ENCODE measurements around the gene DCAF15. TPM values are rescaled to one million over a fixed set of nuclear protein-coding genes. Genes with fewer than 3 reads are reported as not detected.
A peak's percentile ranks its signal among the peaks of the same experiment; 100 is the strongest.

Gene DCAF15
- total RNA-seq, 1 donor from 2014 or later = 57.8 TPM

- H3K27me3 Mint-ChIP-seq (ENCODE audit: insufficient read depth) = no peaks in the 10 kb centered on the region
- DNase-seq (ENCODE audit: low spot score) = no peak
- no peak overlapping the region for H3K27ac Mint-ChIP-seq
- intact Hi-C loops (cut with micrococcal nuclease) = no loop called here
- peaks cover 9% of the 10 kb centered on the region for H3K4me1 Mint-ChIP-seq (ENCODE audit: low read depth)
- no peak overlapping the region for H3K4me3 Mint-ChIP-seq
- peaks cover 8% of the 10 kb centered on the region for H3K36me3 Mint-ChIP-seq (ENCODE audit: low read depth)
- H3K9me3 Mint-ChIP-seq = no peaks in the 10 kb centered on the region
Observed at GRCh38 chr19:13978351-13979243, 26.3 kb downstream of the DCAF15 start.

GRCh38 chr19:13979244-13979615 is 26.9 kb downstream of the DCAF15 start:
- H3K27me3 Mint-ChIP-seq (ENCODE audit: insufficient read depth) = no peaks in the 10 kb centered on the region
- DNase-seq (ENCODE audit: low spot score) = no peak
- H3K4me1 Mint-ChIP-seq (ENCODE audit: low read depth) = peaks cover 9% of the 10 kb centered on the region
- H3K9me3 Mint-ChIP-seq = no peaks in the 10 kb centered on the region
- peaks cover 7% of the 10 kb centered on the region for H3K36me3 Mint-ChIP-seq (ENCODE audit: low read depth)
- intact Hi-C loops (cut with micrococcal nuclease) = no loop called here
- H3K4me3 Mint-ChIP-seq = no peak overlapping the region
- no peak overlapping the region for H3K27ac Mint-ChIP-seq

- H3K27ac Mint-ChIP-seq = no peak overlapping the region
Observed at GRCh38 chr19:13979686-13980085, 27.4 kb downstream of the DCAF15 start.

GRCh38 chr19:13980340-13980739 is 28.0 kb downstream of the DCAF15 start:
- no peak overlapping the region for H3K4me3 Mint-ChIP-seq
- no peak overlapping the region for H3K27ac Mint-ChIP-seq
- H3K27me3 Mint-ChIP-seq (ENCODE audit: insufficient read depth) = no peaks in the 10 kb centered on the region
- H3K4me1 Mint-ChIP-seq (ENCODE audit: low read depth) = peaks cover 12% of the 10 kb centered on the region
- H3K36me3 Mint-ChIP-seq (ENCODE audit: low read depth) = peaks cover 5% of the 10 kb centered on the region
- no peaks in the 10 kb centered on the region for H3K9me3 Mint-ChIP-seq
- DNase-seq (ENCODE audit: low spot score) = no peak
- intact Hi-C loops (cut with micrococcal nuclease) = no loop called here

More at GRCh38 chr19:13979686-13980085, 27.4 kb downstream of the DCAF15 start:
- peaks cover 5% of the 10 kb centered on the region for H3K36me3 Mint-ChIP-seq (ENCODE audit: low read depth)
- H3K4me3 Mint-ChIP-seq = no peak overlapping the region
- no peaks in the 10 kb centered on the region for H3K27me3 Mint-ChIP-seq (ENCODE audit: insufficient read depth)
- intact Hi-C loops (cut with micrococcal nuclease) = no loop called here
- no peak for DNase-seq (ENCODE audit: low spot score)
- peaks cover 9% of the 10 kb centered on the region for H3K4me1 Mint-ChIP-seq (ENCODE audit: low read depth)
- no peaks in the 10 kb centered on the region for H3K9me3 Mint-ChIP-seq

- Mint-ChIP-seq H3K4me3 (no peak overlapping the region), H3K27me3 (ENCODE audit: insufficient read depth) (no peaks in the 10 kb centered on the region), H3K4me1 (ENCODE audit: low read depth) (peaks cover 19% of the 10 kb centered on the region), H3K36me3 (ENCODE audit: low read depth) (peaks cover 5% of the 10 kb centered on the region), H3K9me3 (no peaks in the 10 kb centered on the region), H3K27ac (peak overlapping the region; percentile 29)
- intact Hi-C loops (cut with micrococcal nuclease) = no loop called here
- no peak for DNase-seq (ENCODE audit: low spot score)
Observed at GRCh38 chr19:13981021-13981420, 28.7 kb downstream of the DCAF15 start.

GRCh38 chr19:13981467-13981866 is 29.2 kb downstream of the DCAF15 start:
- peaks cover 23% of the 10 kb centered on the region for H3K4me1 Mint-ChIP-seq (ENCODE audit: low read depth)
- no peak for DNase-seq (ENCODE audit: low spot score)
- intact Hi-C loops (cut with micrococcal nuclease) = no loop called here
- H3K36me3 Mint-ChIP-seq (ENCODE audit: low read depth) = peaks cover 4% of the 10 kb centered on the region
- no peak overlapping the region for H3K4me3 Mint-ChIP-seq
- H3K9me3 Mint-ChIP-seq = no peaks in the 10 kb centered on the region
- H3K27me3 Mint-ChIP-seq (ENCODE audit: insufficient read depth) = no peaks in the 10 kb centered on the region
- H3K27ac Mint-ChIP-seq = peak overlapping the region; percentile 29

- Mint-ChIP-seq H3K4me3 (no peak overlapping the region), H3K36me3 (ENCODE audit: low read depth) (peaks cover 2% of the 10 kb centered on the region), H3K27ac (no peak overlapping the region), H3K27me3 (ENCODE audit: insufficient read depth) (no peaks in the 10 kb centered on the region), H3K4me1 (ENCODE audit: low read depth) (peaks cover 28% of the 10 kb centered on the region), H3K9me3 (no peaks in the 10 kb centered on the region)
- no peak for DNase-seq (ENCODE audit: low spot score)
- intact Hi-C loops (cut with micrococcal nuclease) = no loop called here
Observed at GRCh38 chr19:13981988-13982501, 29.7 kb downstream of the DCAF15 start.

- Mint-ChIP-seq H3K4me1 (ENCODE audit: low read depth) (peaks cover 32% of the 10 kb centered on the region), H3K27me3 (ENCODE audit: insufficient read depth) (no peaks in the 10 kb centered on the region), H3K36me3 (ENCODE audit: low read depth) (peaks cover 2% of the 10 kb centered on the region), H3K27ac (no peak overlapping the region), H3K4me3 (no peak overlapping the region), H3K9me3 (no peaks in the 10 kb centered on the region)
- no peak for DNase-seq (ENCODE audit: low spot score)
- intact Hi-C loops (cut with micrococcal nuclease) = no loop called here
Observed at GRCh38 chr19:13982773-13983172, 30.5 kb downstream of the DCAF15 start.

- H3K27me3 Mint-ChIP-seq (ENCODE audit: insufficient read depth) = no peaks in the 10 kb centered on the region
- no peaks in the 10 kb centered on the region for H3K9me3 Mint-ChIP-seq
- H3K27ac Mint-ChIP-seq = no peak overlapping the region
- no peak for DNase-seq (ENCODE audit: low spot score)
- intact Hi-C loops (cut with micrococcal nuclease) = no loop called here
- peaks cover 34% of the 10 kb centered on the region for H3K4me1 Mint-ChIP-seq (ENCODE audit: low read depth)
- H3K36me3 Mint-ChIP-seq (ENCODE audit: low read depth) = peaks cover 2% of the 10 kb centered on the region
- no peak overlapping the region for H3K4me3 Mint-ChIP-seq
Observed at GRCh38 chr19:13983213-13983889, 31.0 kb downstream of the DCAF15 start.

GRCh38 chr19:13984186-13984585 is 31.9 kb downstream of the DCAF15 start:
- peaks cover 42% of the 10 kb centered on the region for H3K4me1 Mint-ChIP-seq (ENCODE audit: low read depth)
- H3K27me3 Mint-ChIP-seq (ENCODE audit: insufficient read depth) = no peaks in the 10 kb centered on the region
- intact Hi-C loops (cut with micrococcal nuclease) = no loop called here
- H3K4me3 Mint-ChIP-seq = no peak overlapping the region
- DNase-seq (ENCODE audit: low spot score) = no peak
- H3K27ac Mint-ChIP-seq = no peak overlapping the region
- H3K9me3 Mint-ChIP-seq = no peaks in the 10 kb centered on the region
- H3K36me3 Mint-ChIP-seq (ENCODE audit: low read depth) = peaks cover 2% of the 10 kb centered on the region

GRCh38 chr19:13984875-13985741 is 32.8 kb downstream of the DCAF15 start:
- no peak overlapping the region for H3K4me3 Mint-ChIP-seq
- H3K36me3 Mint-ChIP-seq (ENCODE audit: low read depth) = peaks cover 2% of the 10 kb centered on the region
- H3K9me3 Mint-ChIP-seq = no peaks in the 10 kb centered on the region
- no peak for DNase-seq (ENCODE audit: low spot score)
- peaks cover 48% of the 10 kb centered on the region for H3K4me1 Mint-ChIP-seq (ENCODE audit: low read depth)
- intact Hi-C loops (cut with micrococcal nuclease) = no loop called here
- no peaks in the 10 kb centered on the region for H3K27me3 Mint-ChIP-seq (ENCODE audit: insufficient read depth)
- H3K27ac Mint-ChIP-seq = peak overlapping the region; percentile 88

- DNase-seq (ENCODE audit: low spot score) = no peak
Observed at GRCh38 chr19:13985771-13986347, 33.5 kb downstream of the DCAF15 start.

More at GRCh38 chr19:13985771-13986347, 33.5 kb downstream of the DCAF15 start:
- Mint-ChIP-seq H3K27me3 (ENCODE audit: insufficient read depth) (no peaks in the 10 kb centered on the region), H3K36me3 (ENCODE audit: low read depth) (peaks cover 4% of the 10 kb centered on the region), H3K4me1 (ENCODE audit: low read depth) (peaks cover 48% of the 10 kb centered on the region), H3K4me3 (no peak overlapping the region), H3K9me3 (no peaks in the 10 kb centered on the region), H3K27ac (peak overlapping the region; percentile 88)
- intact Hi-C loops (cut with micrococcal nuclease) = loop anchor here (1.0 to 2.0 kb wide), 7 partner anchors 20 to 106 kb away; partner anchors contain the start of genes BRME1, CC2D1A, DCAF15 and MISP3

Measured in activated T-helper 1 cell treated with anti-CD3 and anti-CD28 coated beads, Interleukin-12 subunit alpha, Interleukin-12 subunit beta, Interleukin-2, Interleukin-4 antibody, amounts not matched to agents 30 ng/mL and 10 ng/mL and 1 ng/mL, durations not matched to agents 14 hours and 24 hours and 36 hours (primary cell).